IMR-90 (cell line): ENCODE data around the gene EHMT1. TPM values are rescaled to one million over a fixed set of nuclear protein-coding genes. Genes with fewer than 3 reads are reported as not detected.

Experiments used
- ATAC-seq: fragments of 200-7000 bp; cut with Tn5 transposase; 2 replicates; pipeline ENCODE4 v1.9.1; 2020; ENCODE audit warnings: low read depth, mild to moderate bottlenecking, moderate library complexity
- BruUV-seq: library from RNA; stranded (reverse); fragments of 400-500 nt; replicated peaks from 2 replicates; lab custom pipeline; 2021; lab: Mats Ljungman, UMichigan
- CTCF ChIA-PET: fragments of 300-600 bp; formaldehyde crosslinking; extraction: SDS; loops from one replicate; lab custom pipeline; 2021; ENCODE audit warnings: antibody characterized with exemption; lab: Yijun Ruan, JAX
- POLR2A ChIA-PET: fragments of 300-600 bp; sonication (Branson Sonifier 250); formaldehyde crosslinking; loops from one replicate; lab custom pipeline; 2022; ENCODE audit warnings: antibody characterized with exemption; ENCODE audit not compliant: unreplicated experiment; lab: Charles Lee
- DNase-seq: peaks from one replicate; pipeline ENCODE4 v3.0.0; 2013
- H2AFZ ChIP-seq: replicated peaks from 2 replicates; pipeline ENCODE3; 2013; ENCODE audit warnings: low read length, mild to moderate bottlenecking; ENCODE audit not compliant: poor library complexity
- H2AK5ac ChIP-seq: 2 replicates; pipeline ENCODE4 v1.6.1; 2013; ENCODE audit warnings: low read depth, low read length, inconsistent platforms
- H2AK9ac ChIP-seq: replicated peaks from 2 replicates; pipeline ENCODE3; 2013; ENCODE audit warnings: mild to moderate bottlenecking, low read depth, low read length, moderate library complexity; ENCODE audit not compliant: poor library complexity
- H2BK120ac ChIP-seq: 2 replicates; pipeline ENCODE4 v1.6.1; 2013; ENCODE audit warnings: low read depth, low read length, inconsistent platforms
- H2BK15ac ChIP-seq: 3 replicates; pipeline ENCODE4 v1.6.1; 2013; ENCODE audit warnings: low read depth, low read length, inconsistent platforms
- H2BK20ac ChIP-seq: 2 replicates; pipeline ENCODE4 v1.6.1; 2013; ENCODE audit warnings: low read depth, mild to moderate bottlenecking, inconsistent platforms, low read length, moderate library complexity
- H2BK5ac ChIP-seq: 2 replicates; pipeline ENCODE4 v1.6.1; 2013; ENCODE audit warnings: mild to moderate bottlenecking, low read depth, low read length, inconsistent platforms; ENCODE audit not compliant: poor library complexity, severe bottlenecking
- H3K14ac ChIP-seq: replicated peaks from 2 replicates; pipeline ENCODE4 v1.6.1; 2013; ENCODE audit warnings: low read depth, low read length, inconsistent platforms
- H3K18ac ChIP-seq: 2 replicates; pipeline ENCODE4 v1.6.1; 2013; ENCODE audit warnings: low read depth, low read length, control low read depth
- H3K23ac ChIP-seq: 2 replicates; pipeline ENCODE4 v1.6.1; 2013; ENCODE audit warnings: low read depth, low read length, inconsistent platforms
- H3K27ac ChIP-seq: 2 replicates; pipeline ENCODE4 v1.5.1; 2013; ENCODE audit warnings: mild to moderate bottlenecking, control low read depth, low read length; ENCODE audit not compliant: insufficient read depth
- H3K27me3 ChIP-seq: 2 replicates; pipeline ENCODE4 v1.6.1; 2013; ENCODE audit warnings: low read length; ENCODE audit not compliant: control insufficient read depth, insufficient read depth
- H3K36me3 ChIP-seq: 2 replicates; pipeline ENCODE4 v1.6.1; 2013; ENCODE audit warnings: low read length, mixed read lengths; ENCODE audit not compliant: control insufficient read depth, insufficient read depth
- H3K4ac ChIP-seq: 2 replicates; pipeline ENCODE4 v1.6.1; 2013; ENCODE audit warnings: low read depth, low read length, inconsistent platforms
- H3K4me1 ChIP-seq: 2 replicates; pipeline ENCODE4 v1.6.1; 2013; ENCODE audit warnings: low read length, mixed read lengths; ENCODE audit not compliant: control insufficient read depth, insufficient read depth
- H3K4me2 ChIP-seq: 2 replicates; pipeline ENCODE4 v1.6.1; 2013; ENCODE audit warnings: low read depth, mild to moderate bottlenecking, control low read depth, low read length, moderate library complexity
- H3K4me3 ChIP-seq: 2 replicates; pipeline ENCODE4 v1.5.1; 2013; ENCODE audit warnings: low read depth, mild to moderate bottlenecking, control low read depth, low read length, moderate library complexity; ENCODE audit not compliant: insufficient read depth
- H3K56ac ChIP-seq: 2 replicates; pipeline ENCODE4 v1.6.1; 2013; ENCODE audit warnings: low read length, inconsistent platforms; ENCODE audit not compliant: insufficient read depth; ENCODE audit errors: extremely low read depth
- H3K79me1 ChIP-seq, 2 experiments: 2 replicates each; pipeline ENCODE4 v1.6.1; 2013; ENCODE audit warnings: low read length in 2 of 2, inconsistent platforms in 1 of 2, low read depth in 1 of 2
- H3K9ac ChIP-seq: 2 replicates; pipeline ENCODE4 v1.6.1; 2013; ENCODE audit warnings: low read depth, low read length, control low read depth
- H3K9me1 ChIP-seq: 2 replicates; pipeline ENCODE4 v1.6.1; 2013; ENCODE audit warnings: low read length, inconsistent platforms; ENCODE audit not compliant: insufficient read depth
- H3K9me3 ChIP-seq: 2 replicates; pipeline ENCODE4 v1.6.1; 2013; ENCODE audit warnings: low read length; ENCODE audit not compliant: control insufficient read depth, insufficient read depth
- H4K20me1 ChIP-seq: 2 replicates; pipeline ENCODE4 v1.6.1; 2013; ENCODE audit warnings: low read length, inconsistent platforms; ENCODE audit not compliant: insufficient read depth
- H4K5ac ChIP-seq: 2 replicates; pipeline ENCODE4 v1.6.1; 2013; ENCODE audit warnings: mild to moderate bottlenecking, low read depth, low read length, control low read depth
- H4K8ac ChIP-seq, 2 experiments: 2 replicates each; pipeline ENCODE4 v1.6.1; 2013; ENCODE audit warnings: low read depth in 2 of 2, low read length in 2 of 2, control low read depth in 1 of 2, inconsistent platforms in 1 of 2
- H4K91ac ChIP-seq: 2 replicates; pipeline ENCODE4 v1.6.1; 2013; ENCODE audit warnings: low read depth, low read length, inconsistent platforms; ENCODE audit not compliant: insufficient read depth
- ELK1 ChIP-seq: fragments of 150-350 bp; IDR thresholded peaks from 2 replicates; pipeline ENCODE4 v1.6.1; 2016; ENCODE audit warnings: low read depth, mild to moderate bottlenecking, low read length, moderate library complexity, borderline replicate concordance
- MXI1 ChIP-seq: IDR thresholded peaks from 2 replicates; pipeline ENCODE4 v1.6.1; 2012; ENCODE audit warnings: low read depth, mild to moderate bottlenecking, low read length, moderate library complexity, borderline replicate concordance
- WGBS, 2 experiments: methylation state at CpG; one replicate each; pipeline versions ENCODE4 v1.1.5 to v1.1.7; 2013; ENCODE audit warnings: missing lambda C conversion rate in 2 of 2; ENCODE audit not compliant: insufficient read length in 1 of 2; ENCODE audit errors: extremely low coverage in 2 of 2; 5-methylcytosine and 5-hydroxymethylcytosine counted together
- dilution Hi-C: fragments of 300-500 bp; cut with HindIII; formaldehyde crosslinking; loops from one replicate; pipeline ENCODE4 v1.14.3; 2018; ENCODE audit warnings: low sequenced_read_pairs; ENCODE audit not compliant: unreplicated experiment
- in situ Hi-C: fragments of 300-500 bp; cut with MboI; formaldehyde crosslinking; loops from 3 replicates; pipeline ENCODE4 v1.14.3; 2019; ENCODE audit warnings: low sequenced_read_pairs, inconsistent platforms, mixed read lengths
- intact Hi-C: fragments of 100-400 bp; cut with micrococcal nuclease; formaldehyde crosslinking; loops from 2 replicates; pipeline ENCODE4 v1.10.0; 2022
- polyA plus RNA-seq, 3 experiments: library from polyadenylated mRNA; depleted of rRNA; stranded (reverse); fragments of >200 nt; gene quantifications; 2 replicates each; pipeline ENCODE4 v1.2.3, GENCODE V29; 2012; ENCODE audit warnings: low replicate concordance in 1 of 3
- total RNA-seq: library from RNA; depleted of rRNA; stranded (reverse); fragments of >200 nt; gene quantifications from 2 replicates; pipeline ENCODE4 v1.2.3, GENCODE V29; 2012

Gene EHMT1
- total and polyA plus RNA-seq, 2 of the 4 experiments (the other 2 are of a cell fraction): 32.8 to 35.1 TPM

- H3K4me3 ChIP-seq: no peak overlapping the region
- H4K91ac ChIP-seq: no peak overlapping the region
- no peak overlapping the region for H2BK120ac ChIP-seq
- no TSS peak for BruUV-seq
- peaks cover 36% of the 10 kb centered on the region for H3K36me3 ChIP-seq
- peaks cover 18% of the 10 kb centered on the region; the same call in 1 of the 2 replicates for H4K20me1 ChIP-seq
- CTCF ChIA-PET: no interaction called here
- H2BK5ac ChIP-seq: no peak overlapping the region
- H2BK15ac ChIP-seq: no peak overlapping the region
- no peak overlapping the region for H4K8ac ChIP-seq
- H3K9me1 ChIP-seq: no peaks in the 10 kb centered on the region; the same call in 1 of the 2 replicates
- no peak overlapping the region for H2AK5ac ChIP-seq
- H3K4ac ChIP-seq: no peak overlapping the region
- ATAC-seq (no peak), DNase-seq (no peak)
- no peak overlapping the region for H3K23ac ChIP-seq
- no peak overlapping the region for H2BK20ac ChIP-seq
- H2AK9ac ChIP-seq: no peak overlapping the region
- dilution Hi-C loops (no loop called here), in situ Hi-C loops (no loop called here), intact Hi-C loops (no loop called here)
- H4K5ac ChIP-seq: no peak overlapping the region
- H2AFZ ChIP-seq: no peak overlapping the region
- no peak overlapping the region for H3K18ac ChIP-seq
- no peak overlapping the region for H3K14ac ChIP-seq
- H3K9me3 ChIP-seq: peaks cover 3% of the 10 kb centered on the region; the same call in 1 of the 2 replicates
- no peak overlapping the region for H3K4me2 ChIP-seq
- no peak overlapping the region for H3K56ac ChIP-seq
- POLR2A ChIA-PET: no interaction called here
- H3K9ac ChIP-seq: no peak overlapping the region
- TF ChIP-seq MXI1: no peak
- no peak for TF ChIP-seq ELK1
- peaks cover 15 to 20% of the 10 kb centered on the region in 2 experiments; a peak in 3 of 4 replicates for H3K79me1 ChIP-seq
- no peak overlapping the region for H3K27ac ChIP-seq
- H3K4me1 ChIP-seq: no peaks in the 10 kb centered on the region; the same call in 1 of the 2 replicates
- H3K27me3 ChIP-seq: no peaks in the 10 kb centered on the region
- 94% methylated on average over 12 of the region's 20 CpGs; no CpG with 5 or more reads in 1 of the 2 experiments for WGBS, 2 experiments
Measured at GRCh38 chr9:137827908-137828526, 209.2 kb downstream of the EHMT1 start.
